Sigmoid colon (tissue), 7 donors: ENCODE data around the gene OR5AR1. TPM values are rescaled to one million over a fixed set of nuclear protein-coding genes. Genes with fewer than 3 reads are reported as not detected.

ENCODE experiments used
- DNase-seq: peaks from one replicate; pipeline ENCODE4 v3.0.0-alpha.2; 2019
- H3K27ac ChIP-seq, 4 donors: fragments of 200-600 bp; sonication (generic); one replicate each; pipeline ENCODE4 v1.5.1; 2016 to 2019; ENCODE audit warnings: mild to moderate bottlenecking in 1 of 4
- H3K27me3 ChIP-seq, 3 donors: fragments of 200-600 bp; sonication (generic); one replicate each; pipeline ENCODE4 v1.5.1; 2019; ENCODE audit warnings: mild to moderate bottlenecking in 1 of 3
- H3K36me3 ChIP-seq, 4 donors: fragments of 200-600 bp; sonication (generic); one replicate each; pipeline ENCODE4 v1.5.1; 2016 to 2019
- H3K4me1 ChIP-seq, 4 donors: fragments of 200-600 bp; sonication (generic); one replicate each; pipeline ENCODE4 v1.5.1; 2017 to 2019
- H3K4me3 ChIP-seq, 4 donors: fragments of 200-600 bp; sonication (generic); one replicate each; pipeline ENCODE4 v1.5.1; 2017 to 2019; ENCODE audit warnings: mild to moderate bottlenecking in 2 of 4, moderate library complexity in 1 of 4
- H3K9me3 ChIP-seq, 4 donors: fragments of 200-600 bp in 3 of 4; sonication (generic) in 3 of 4; one replicate each; pipeline versions ENCODE4 v1.5.1 to v1.6.1; 2013 to 2019
- CTCF ChIP-seq, 4 experiments: fragments of 450-650 bp in 3 of 4; fragments of 200-600 bp in 1 of 4; IDR thresholded peaks; one replicate each; pipeline ENCODE4 v1.5.1; 2016 to 2019; ENCODE audit warnings: antibody characterized with exemption in 4 of 4, mild to moderate bottlenecking in 3 of 4, moderate library complexity in 2 of 4
- EP300 ChIP-seq, 4 donors: sonication (generic); formaldehyde crosslinking; IDR thresholded peaks; one replicate each; pipeline ENCODE4 v1.6.1; 2017; ENCODE audit warnings: antibody characterized with exemption in 4 of 4
- POLR2A ChIP-seq, 2 donors: fragments of 450-650 bp; IDR thresholded peaks; one replicate each; pipeline ENCODE4 v1.6.1; 2016; ENCODE audit warnings: antibody characterized with exemption in 2 of 2, mild to moderate bottlenecking in 2 of 2, moderate library complexity in 2 of 2
- POLR2AphosphoS5 ChIP-seq, 4 donors: sonication (generic); formaldehyde crosslinking; IDR thresholded peaks; one replicate each; pipeline ENCODE4 v1.6.1; 2017; ENCODE audit warnings: antibody characterized with exemption in 4 of 4
- WGBS, 2 donors: extraction: QIAGEN DNeasy Blood & Tissue Kit; methylation state at CpG; one replicate each; pipeline ENCODE4 v1.1.7; 2013; 5-methylcytosine and 5-hydroxymethylcytosine counted together
- intact Hi-C: fragments of 100-400 bp; cut with DNase I; formaldehyde crosslinking; loops from one replicate; pipeline ENCODE4 v1.15.1; 2023
- polyA plus RNA-seq, 3 donors: library from polyadenylated mRNA; stranded (reverse); fragments of 200-250 nt; gene quantifications; one replicate each; pipeline ENCODE4 v1.2.3, GENCODE V29; 2013
- small RNA-seq, 3 donors: library from RNA; depleted of rRNA; stranded (forward); fragments of <200 nt; gene quantifications; one replicate each; pipeline ENCODE3, GENCODE V24; 2016
- total RNA-seq, 4 donors: library from RNA; depleted of rRNA; stranded (reverse); fragments of >200 nt; gene quantifications; one replicate each; pipeline ENCODE4 v1.1.0, GENCODE V29; 2016
- donor health status: healthy with polysubstance abuse.
- donor health status: Bipolar disorder and iron deficiency.
- donor health status: healthy.

Gene OR5AR1
- total and polyA plus RNA-seq, 7 donors = not detected

GRCh38 chr11:56705784-56706396, 42.4 kb downstream of the OR5AR1 start:
- Histone ChIP-seq H3K4me3 (no peak overlapping the region), H3K4me1 (no peaks in the 10 kb centered on the region), H3K27ac (no peak overlapping the region), H3K9me3 (no peaks in the 10 kb centered on the region), H3K27me3 (no peaks in the 10 kb centered on the region), H3K36me3 (no peaks in the 10 kb centered on the region)
- intact Hi-C loops = no loop called here
- TF ChIP-seq POLR2A (IDR thresholded peaks at IDR 0.05) (no peak), EP300 (IDR thresholded peaks at IDR 0.05) (no peak), CTCF (IDR thresholded peaks at IDR 0.05) (no peak), POLR2AphosphoS5 (IDR thresholded peaks at IDR 0.05) (no peak)
- DNase-seq = no peak
- WGBS, 2 donors = 65% methylated on average over 1 of the region's 1 CpG

- H3K27ac ChIP-seq = no peak overlapping the region
- 92 to 98% methylated on average over 2 of the region's 2 CpGs for WGBS, 2 donors
- TF ChIP-seq CTCF (IDR thresholded peaks at IDR 0.05) (no peak), POLR2A (IDR thresholded peaks at IDR 0.05) (no peak), EP300 (IDR thresholded peaks at IDR 0.05) (no peak), POLR2AphosphoS5 (IDR thresholded peaks at IDR 0.05) (no peak)
- intact Hi-C loops = no loop called here
- H3K4me3 ChIP-seq = no peak overlapping the region
- H3K27me3 ChIP-seq = no peaks in the 10 kb centered on the region
- H3K4me1 ChIP-seq = no peaks in the 10 kb centered on the region
- H3K36me3 ChIP-seq = no peaks in the 10 kb centered on the region
- H3K9me3 ChIP-seq = no peaks in the 10 kb centered on the region
- no peak for DNase-seq
Measured at GRCh38 chr11:56706486-56706885, 43.0 kb downstream of the OR5AR1 start.

- no peak for DNase-seq
- TF ChIP-seq EP300 (IDR thresholded peaks at IDR 0.05) (no peak), POLR2A (IDR thresholded peaks at IDR 0.05) (no peak), POLR2AphosphoS5 (IDR thresholded peaks at IDR 0.05) (no peak), CTCF (IDR thresholded peaks at IDR 0.05) (no peak)
- Histone ChIP-seq H3K36me3 (no peaks in the 10 kb centered on the region), H3K4me1 (no peaks in the 10 kb centered on the region), H3K27ac (no peak overlapping the region), H3K4me3 (no peak overlapping the region), H3K27me3 (no peaks in the 10 kb centered on the region), H3K9me3 (no peaks in the 10 kb centered on the region)
- intact Hi-C loops = no loop called here
- WGBS, 2 donors = 73 to 75% methylated on average over 2 of the region's 2 CpGs
Measured at GRCh38 chr11:56714206-56714605, 50.7 kb downstream of the OR5AR1 start.

Small RNA genes lying within 50 kb of the gene (small RNA-seq; reads per million reads assigned to genes)
- 0 reads per million in 3 donors for gene AP004245.1

Other genes with a start within 250 kb of the OR5AR1 start
- not detected for gene OR5M3, start 190.3 kb upstream of the OR5AR1 start, total RNA-seq
- not detected for gene OR5M3, start 190.3 kb upstream of the OR5AR1 start, polyA plus RNA-seq
- gene OR5M8, start 172.3 kb upstream of the OR5AR1 start, total RNA-seq = not detected
- not detected for gene OR5M8, start 172.3 kb upstream of the OR5AR1 start, polyA plus RNA-seq
- not detected for gene OR5M11, start 120.4 kb upstream of the OR5AR1 start, total RNA-seq
- not detected for gene OR5M11, start 120.4 kb upstream of the OR5AR1 start, polyA plus RNA-seq
- not detected for gene OR5M10, start 86.0 kb upstream of the OR5AR1 start, total RNA-seq
- not detected for gene OR5M10, start 86.0 kb upstream of the OR5AR1 start, polyA plus RNA-seq
- not detected for gene OR5M1, start 48.8 kb upstream of the OR5AR1 start, total RNA-seq
- not detected for gene OR5M1, start 48.8 kb upstream of the OR5AR1 start, polyA plus RNA-seq
- gene OR5AP2, start 21.2 kb upstream of the OR5AR1 start, total RNA-seq = not detected
- not detected for gene OR5AP2, start 21.2 kb upstream of the OR5AR1 start, polyA plus RNA-seq
- gene OR9G1, start 35.4 kb downstream of the OR5AR1 start, total RNA-seq = not detected
- gene OR9G1, start 35.4 kb downstream of the OR5AR1 start, polyA plus RNA-seq = 1 to 10 TPM in 1 of 3 donors, not detected in 2; 1.8 TPM
- gene OR9G4, start 85.0 kb downstream of the OR5AR1 start, total RNA-seq = not detected
- gene OR9G4, start 85.0 kb downstream of the OR5AR1 start, polyA plus RNA-seq = not detected